CD4-positive, alpha-beta T cell (primary cell): ENCODE data around the gene ORC5. TPM values are rescaled to one million over a fixed set of nuclear protein-coding genes. Genes with fewer than 3 reads are reported as not detected.

Experiments
- ATAC-seq: fragments of 200-7000 bp; cut with Tn5 transposase; one replicate; pipeline ENCODE4 v1.10.0; 2022; ENCODE audit warnings: mild to moderate bottlenecking; ENCODE audit not compliant: poor library complexity
- CTCF ChIA-PET: fragments of 350-600 bp; sonication (Branson Sonifier 250); formaldehyde crosslinking; loops from one replicate; lab custom pipeline; 2021; ENCODE audit warnings: antibody characterized with exemption, inconsistent platforms; lab: Charles Lee
- POLR2A ChIA-PET: fragments of 350-600 bp; sonication (Branson Sonifier 250); formaldehyde crosslinking; loops from one replicate; lab custom pipeline; 2021; ENCODE audit warnings: antibody characterized with exemption, inconsistent platforms; lab: Charles Lee
- DNase-seq, 14 experiments: peaks; one replicate each; pipeline ENCODE4 v3.0.0-alpha.2; 2013 to 2020; ENCODE audit warnings: mixed read lengths in 2 of 14
- H3K27ac ChIP-seq, 2 donors: one replicate each; pipeline versions ENCODE4 v1.5.1 to v1.7.0; 2013; ENCODE audit warnings: low read length in 2 of 2, low read depth in 1 of 2, mild to moderate bottlenecking in 1 of 2
- H3K27me3 ChIP-seq, 2 experiments: 1 replicate in 1 of 2; 2 replicates in 1 of 2; pipeline versions ENCODE4 v1.6.1 to v1.7.0; 2013; ENCODE audit warnings: low read length in 2 of 2, control low read depth in 1 of 2, mild to moderate bottlenecking in 1 of 2, moderate library complexity in 1 of 2; ENCODE audit not compliant: insufficient read depth in 2 of 2, control insufficient read depth in 1 of 2
- H3K36me3 ChIP-seq: one replicate; pipeline ENCODE4 v1.6.1; 2013; ENCODE audit warnings: low read length, control low read depth; ENCODE audit not compliant: insufficient read depth
- H3K4me1 ChIP-seq: one replicate; pipeline ENCODE4 v1.6.1; 2013; ENCODE audit warnings: low read length, control low read depth; ENCODE audit not compliant: insufficient read depth
- H3K4me3 ChIP-seq: one replicate; pipeline ENCODE4 v1.5.1; 2013; ENCODE audit warnings: mild to moderate bottlenecking, low read length, moderate library complexity
- H3K9me3 ChIP-seq, 2 experiments: 1 replicate in 1 of 2; 2 replicates in 1 of 2; pipeline versions ENCODE4 v1.6.1 to v1.7.0; 2013; ENCODE audit warnings: low read length in 2 of 2, mild to moderate bottlenecking in 2 of 2, control low read depth in 1 of 2, moderate library complexity in 1 of 2; ENCODE audit not compliant: control insufficient read depth in 1 of 2, insufficient read depth in 1 of 2
- H3K27ac Mint-ChIP-seq: one replicate; pipeline ENCODE4 v1.8.0; 2020; ENCODE audit warnings: mixed read lengths
- H3K27me3 Mint-ChIP-seq: one replicate; pipeline ENCODE4 v1.8.0; 2021; ENCODE audit warnings: mixed read lengths
- H3K36me3 Mint-ChIP-seq: one replicate; pipeline ENCODE4 v1.8.0; 2021; ENCODE audit warnings: low read depth, mixed read lengths
- H3K4me1 Mint-ChIP-seq: one replicate; pipeline ENCODE4 v1.8.0; 2021; ENCODE audit warnings: low read depth, mixed read lengths
- H3K4me3 Mint-ChIP-seq: one replicate; pipeline ENCODE4 v1.8.0; 2020; ENCODE audit warnings: mild to moderate bottlenecking, mixed read lengths
- H3K9me3 Mint-ChIP-seq: one replicate; pipeline ENCODE4 v1.8.0; 2020; ENCODE audit warnings: mixed read lengths
- intact Hi-C, 2 experiments: fragments of 100-400 bp; cut with DNase I in 1 of 2; cut with micrococcal nuclease in 1 of 2; formaldehyde crosslinking; loops; one replicate each; pipeline versions ENCODE4 v1.15.1 to v1.9.0; 2023 to 2025; cut with DNase I, micrococcal nuclease
- total RNA-seq, 174 experiments: library from RNA in 2 of 174; stranded (reverse) in 2 of 174; gene quantifications; one replicate each; pipeline ENCODE4 v1.2.3 and lab custom pipeline; 2021 to 2026
- TF ChIP-seq, protein P1 (sequence below): fragments of 200-600 bp; IDR thresholded peaks from one replicate; pipeline ENCODE4 v1.8.0; 2022; ENCODE audit warnings: antibody characterized with exemption, mild to moderate bottlenecking

The ORC5 gene
- total RNA-seq, 2 experiments from 2014 or later: 7.7 to 9.3 TPM

DNA sequence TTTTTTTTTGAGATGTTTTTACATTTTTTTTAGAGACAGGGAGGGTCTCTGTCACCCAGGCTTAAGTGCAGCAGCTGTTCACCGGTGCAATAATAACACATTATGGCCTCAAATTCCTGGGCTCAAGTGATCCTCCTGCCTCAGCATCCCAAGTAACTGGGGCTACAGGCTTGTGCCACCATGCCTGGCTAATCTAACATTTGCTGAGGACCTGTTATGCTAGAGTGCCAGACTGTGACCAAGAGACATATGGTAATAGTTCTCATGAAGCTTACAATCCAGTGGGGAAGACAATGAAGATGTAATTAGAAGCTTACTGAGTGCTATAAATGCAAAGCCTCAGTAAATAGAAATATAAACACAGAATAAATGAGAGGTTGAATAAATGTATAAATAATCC, 17.6 kb upstream of the ORC5 start:
- peaks cover 3 to 21% of the 10 kb centered on the region in 2 experiments for H3K27me3 ChIP-seq
- no peak overlapping the region for H3K4me3 ChIP-seq
- TF ChIP-seq, protein P1, sequence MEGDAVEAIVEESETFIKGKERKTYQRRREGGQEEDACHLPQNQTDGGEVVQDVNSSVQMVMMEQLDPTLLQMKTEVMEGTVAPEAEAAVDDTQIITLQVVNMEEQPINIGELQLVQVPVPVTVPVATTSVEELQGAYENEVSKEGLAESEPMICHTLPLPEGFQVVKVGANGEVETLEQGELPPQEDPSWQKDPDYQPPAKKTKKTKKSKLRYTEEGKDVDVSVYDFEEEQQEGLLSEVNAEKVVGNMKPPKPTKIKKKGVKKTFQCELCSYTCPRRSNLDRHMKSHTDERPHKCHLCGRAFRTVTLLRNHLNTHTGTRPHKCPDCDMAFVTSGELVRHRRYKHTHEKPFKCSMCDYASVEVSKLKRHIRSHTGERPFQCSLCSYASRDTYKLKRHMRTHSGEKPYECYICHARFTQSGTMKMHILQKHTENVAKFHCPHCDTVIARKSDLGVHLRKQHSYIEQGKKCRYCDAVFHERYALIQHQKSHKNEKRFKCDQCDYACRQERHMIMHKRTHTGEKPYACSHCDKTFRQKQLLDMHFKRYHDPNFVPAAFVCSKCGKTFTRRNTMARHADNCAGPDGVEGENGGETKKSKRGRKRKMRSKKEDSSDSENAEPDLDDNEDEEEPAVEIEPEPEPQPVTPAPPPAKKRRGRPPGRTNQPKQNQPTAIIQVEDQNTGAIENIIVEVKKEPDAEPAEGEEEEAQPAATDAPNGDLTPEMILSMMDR: no peak
- Mint-ChIP-seq H3K9me3 (peaks cover 5% of the 10 kb centered on the region), H3K27me3 (peaks cover 38% of the 10 kb centered on the region), H3K4me1 (no peaks in the 10 kb centered on the region), H3K36me3 (no peaks in the 10 kb centered on the region), H3K4me3 (no peak overlapping the region), H3K27ac (no peak overlapping the region)
- ATAC-seq (no peak), DNase-seq (no peak)
- H3K27ac ChIP-seq: no peak overlapping the region
- ChIA-PET POLR2A (no interaction called here), CTCF (no interaction called here)
- H3K9me3 ChIP-seq: peaks cover 3 to 5% of the 10 kb centered on the region in 2 experiments
- H3K4me1 ChIP-seq: no peaks in the 10 kb centered on the region
- intact Hi-C loops: no loop called here
- H3K36me3 ChIP-seq: no peaks in the 10 kb centered on the region

DNA sequence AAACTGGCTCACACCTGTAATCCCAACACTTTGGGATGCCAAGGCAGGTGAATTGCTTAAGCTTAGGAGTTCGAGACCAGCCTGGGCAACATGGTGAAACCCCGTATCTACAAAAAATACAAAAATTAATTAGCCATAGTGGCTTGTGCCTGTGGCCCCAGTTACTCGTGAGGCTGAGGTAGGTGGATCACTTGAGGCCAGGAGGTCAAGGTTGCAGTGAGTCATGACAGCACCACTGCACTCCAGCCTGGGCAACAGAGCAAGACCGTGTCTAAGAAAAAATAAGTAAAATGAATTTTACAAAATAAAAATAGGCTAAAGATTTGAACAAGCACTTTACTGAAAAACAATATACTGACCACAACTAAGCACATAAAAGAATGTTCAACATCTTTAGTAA, 9.8 kb upstream of the ORC5 start:
- Mint-ChIP-seq H3K27me3 (peaks cover 36% of the 10 kb centered on the region), H3K9me3 (peaks cover 3% of the 10 kb centered on the region), H3K4me3 (no peak overlapping the region), H3K36me3 (no peaks in the 10 kb centered on the region), H3K4me1 (no peaks in the 10 kb centered on the region), H3K27ac (no peak overlapping the region)
- POLR2A ChIA-PET: no interaction called here
- Histone ChIP-seq H3K27me3 (peaks cover 0 to 16% of the 10 kb centered on the region in 2 experiments), H3K4me3 (no peak overlapping the region), H3K27ac (no peak overlapping the region), H3K36me3 (no peaks in the 10 kb centered on the region), H3K4me1 (no peaks in the 10 kb centered on the region), H3K9me3 (peaks cover 0 to 12% of the 10 kb centered on the region in 2 experiments)
- DNase-seq (no peak), ATAC-seq (no peak)
- intact Hi-C loops: no loop called here
- TF ChIP-seq, protein P1: no peak
- CTCF ChIA-PET: no interaction called here

DNA sequence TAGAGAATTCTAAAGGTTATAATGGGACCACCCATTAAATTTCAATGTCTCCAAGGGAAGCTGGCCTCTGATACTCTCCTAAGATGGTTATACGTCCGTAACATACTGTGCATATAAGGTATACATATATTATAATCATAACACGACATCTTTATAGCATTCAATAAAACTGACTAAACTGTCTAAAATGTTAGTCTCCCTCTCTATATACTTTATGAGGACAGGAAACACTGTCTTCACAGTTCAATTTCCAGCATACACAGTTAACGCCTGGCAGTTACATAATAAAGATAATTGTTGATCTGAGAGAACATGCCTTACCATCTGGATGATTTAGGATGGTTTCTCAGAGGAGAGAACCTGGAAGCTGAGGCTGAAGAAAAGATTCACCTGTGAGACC, 1.2 kb upstream of the ORC5 start:
- TF ChIP-seq, protein P1: no peak
- intact Hi-C loops: loop anchor here in 1 of 2 experiments (5.0 to 10.0 kb wide), 4 partner anchors 867 to 1323 kb away; partner anchors contain the start of genes ARMC10, DNAJC2, FBXL13 and PMPCB
- H3K27me3 ChIP-seq: no peaks in the 10 kb centered on the region
- H3K27me3 Mint-ChIP-seq: peaks cover 17% of the 10 kb centered on the region
- no peaks in the 10 kb centered on the region for H3K9me3 ChIP-seq
- H3K4me3 ChIP-seq: no peak overlapping the region
- peaks cover 15% of the 10 kb centered on the region for H3K36me3 Mint-ChIP-seq
- peaks cover 20% of the 10 kb centered on the region for H3K4me1 ChIP-seq
- POLR2A ChIA-PET: no interaction called here
- H3K36me3 ChIP-seq: no peaks in the 10 kb centered on the region
- ATAC-seq (no peak), DNase-seq (no peak)
- H3K9me3 Mint-ChIP-seq: no peaks in the 10 kb centered on the region
- H3K27ac ChIP-seq: no peak overlapping the region
- H3K4me3 Mint-ChIP-seq: peak overlapping the region; percentile 97
- CTCF ChIA-PET: no interaction called here
- peak overlapping the region; percentile 94 for H3K27ac Mint-ChIP-seq
- H3K4me1 Mint-ChIP-seq: peaks cover 40% of the 10 kb centered on the region
